Measurements from ENCODE around the gene KIF26B.

GRCh38 chr1:245592189-245592460 lies 437.3 kb downstream of the KIF26B start:
- TF ChIP-seq CTCF (IDR thresholded peaks at IDR 0.05 in 2 of 3, conservative IDR thresholded peaks at IDR 0.05 in 1 of 3; ENCODE audit: control insufficient read depth in 2 of 3, extremely low read depth in 1 of 3, insufficient read depth in 1 of 3, low read depth in 3 of 3, low read length in 3 of 3) = no peak
- no peak for TF ChIP-seq NR2C2 (IDR thresholded peaks at IDR 0.05; ENCODE audit: borderline replicate concordance, control insufficient read depth, insufficient read length, low read depth)
- TF ChIP-seq CHD4 (IDR thresholded peaks at IDR 0.05) = no peak
- TF ChIP-seq CEBPB (IDR thresholded peaks at IDR 0.05; ENCODE audit: borderline replicate concordance in 1 of 2, low read depth in 2 of 2, low read length in 2 of 2) = no peak
- no peak for TF ChIP-seq RAD21 (IDR thresholded peaks at IDR 0.05; ENCODE audit: insufficient read depth, low read depth, low read length)
- TF ChIP-seq USF2 (IDR thresholded peaks at IDR 0.05; ENCODE audit: borderline replicate concordance, low read depth, low read length) = no peak
- no peak for TF ChIP-seq SIN3A (IDR thresholded peaks at IDR 0.05; ENCODE audit: low read depth, low read length)
- TF ChIP-seq JUND (IDR thresholded peaks at IDR 0.05; ENCODE audit: low read depth, low read length) = no peak
- TF ChIP-seq ZBED1 (IDR thresholded peaks at IDR 0.05; ENCODE audit: borderline replicate concordance) = no peak
- no peak for TF ChIP-seq TAF1 (IDR thresholded peaks at IDR 0.05; ENCODE audit: borderline replicate concordance, low read depth, low read length)
- no peak for TF ChIP-seq REST (IDR thresholded peaks at IDR 0.05; ENCODE audit: low read depth, low read length)
- no peak for TF ChIP-seq SMAD1 (IDR thresholded peaks at IDR 0.05; ENCODE audit: low read depth, partially characterized antibody)
- TF ChIP-seq POLR2AphosphoS5 (IDR thresholded peaks at IDR 0.05; ENCODE audit: low read length) = no peak
- no peak for TF ChIP-seq USF1 (IDR thresholded peaks at IDR 0.05; ENCODE audit: borderline replicate concordance, extremely low read length, insufficient read depth, low read depth, low read length)
